Stimulated activated CD4-positive, alpha-beta T cell treated with anti-CD3 and anti-CD28 coated beads, Interleukin-4, amount 100 ng/mL, for 24 hours (primary cell): ENCODE results near the gene FLAD1.

Source experiments
- DNase-seq: peaks from one replicate; pipeline ENCODE4 v3.0.0-alpha.2; 2020

Gene FLAD1

DNA sequence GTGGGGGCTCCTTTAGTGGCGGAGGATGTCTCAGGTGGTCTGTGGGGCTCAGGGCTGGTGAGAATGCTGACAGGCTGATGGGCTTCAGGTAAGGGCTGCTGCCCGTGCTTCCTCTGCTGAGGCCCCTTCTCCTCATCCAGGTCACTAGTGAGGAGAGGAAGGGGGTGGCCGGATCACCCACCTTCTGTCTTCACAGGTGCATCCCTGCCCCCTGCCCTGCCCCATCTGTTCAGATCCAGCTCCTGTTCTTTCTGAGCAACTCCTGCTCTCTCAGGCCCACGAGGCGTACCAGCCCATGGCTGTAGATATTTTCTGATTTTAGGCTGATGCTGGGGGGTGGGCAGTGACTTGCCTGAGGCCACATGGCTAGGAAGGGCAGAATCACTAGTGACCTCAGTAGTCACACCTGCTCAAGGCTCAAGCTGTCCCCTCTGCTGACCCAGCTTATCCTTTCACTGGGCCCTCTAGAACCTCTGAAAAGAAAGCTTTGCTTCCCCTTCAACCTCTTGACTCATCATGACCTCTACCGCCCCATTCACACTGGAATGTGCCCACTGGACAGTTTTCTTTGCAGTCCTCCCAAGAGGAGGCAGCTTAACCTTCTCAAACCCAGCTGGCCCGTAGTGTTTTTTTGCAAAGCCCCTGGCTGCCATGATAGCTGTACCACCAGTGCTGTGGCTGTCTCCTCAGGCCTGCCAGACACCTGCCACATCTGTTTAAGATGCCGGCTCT is 35.6 kb downstream of the FLAD1 start:
- no peak for DNase-seq

GRCh38 chr1:155019377-155020245 is 36.5 kb downstream of the FLAD1 start:
- no peak for DNase-seq

- no peak for DNase-seq
Measured at GRCh38 chr1:155022136-155022926, 39.2 kb downstream of the FLAD1 start.

DNA sequence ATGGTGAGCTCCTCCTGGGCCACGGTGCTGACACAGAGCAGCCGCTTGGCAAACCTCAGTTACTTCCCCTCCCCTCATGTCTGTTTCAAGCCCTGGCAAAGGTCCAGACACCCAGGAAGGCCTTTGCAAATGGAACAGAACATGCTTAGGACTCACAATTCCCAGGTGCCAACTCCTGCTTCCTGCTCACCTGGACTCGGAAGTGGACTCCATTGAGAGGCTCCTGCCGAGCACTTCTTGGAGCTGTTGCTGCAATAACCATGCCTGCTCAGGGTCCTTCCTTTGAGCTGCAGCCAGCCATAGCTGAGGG is 39.7 kb downstream of the FLAD1 start:
- no peak for DNase-seq

DNA sequence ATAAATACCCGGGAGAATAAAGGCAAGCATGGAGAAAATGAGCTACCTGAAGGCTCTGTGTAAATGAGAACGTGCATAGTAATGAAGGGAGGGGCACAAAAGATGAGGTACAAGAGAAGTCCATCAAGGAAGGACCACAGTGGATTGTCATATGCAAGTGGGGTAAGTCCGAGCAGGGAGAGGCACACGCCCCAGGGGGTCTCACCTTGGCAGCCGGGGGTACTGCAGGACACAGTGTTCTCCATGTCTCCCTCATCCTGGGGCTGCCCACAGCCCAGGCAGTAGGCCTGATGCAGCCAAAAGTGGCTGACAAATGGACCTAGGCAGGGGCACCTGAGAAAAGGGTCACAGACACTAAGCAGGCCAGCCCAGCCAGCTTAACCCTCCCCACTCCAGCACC is 40.5 kb downstream of the FLAD1 start:
- DNase-seq = no peak

DNA sequence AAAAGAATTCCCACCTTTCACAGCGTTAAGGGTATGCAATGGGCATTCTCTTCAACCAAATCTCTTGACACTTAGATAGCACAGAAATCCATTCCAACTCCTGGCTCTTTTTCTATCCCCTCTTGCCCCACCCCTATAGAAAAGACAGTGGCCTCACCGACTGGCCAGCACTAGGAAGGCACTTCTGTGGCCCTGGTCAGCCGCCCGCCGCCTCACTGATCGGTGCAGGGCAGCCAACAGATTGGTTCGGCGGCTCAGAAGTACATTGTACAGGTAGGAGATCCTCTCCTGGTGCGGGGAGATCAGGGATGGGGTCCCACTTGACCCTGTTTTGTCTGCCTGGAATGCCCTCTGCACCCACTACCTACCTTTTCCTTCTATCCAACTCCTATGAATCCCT is 41.2 kb downstream of the FLAD1 start:
- no peak for DNase-seq

- DNase-seq = no peak
Measured at GRCh38 chr1:155026154-155026553, 43.0 kb downstream of the FLAD1 start.

- DNase-seq = no peak
Measured at GRCh38 chr1:155026588-155026987, 43.4 kb downstream of the FLAD1 start.

GRCh38 chr1:155029513-155030242 is 46.5 kb downstream of the FLAD1 start:
- no peak for DNase-seq

DNA sequence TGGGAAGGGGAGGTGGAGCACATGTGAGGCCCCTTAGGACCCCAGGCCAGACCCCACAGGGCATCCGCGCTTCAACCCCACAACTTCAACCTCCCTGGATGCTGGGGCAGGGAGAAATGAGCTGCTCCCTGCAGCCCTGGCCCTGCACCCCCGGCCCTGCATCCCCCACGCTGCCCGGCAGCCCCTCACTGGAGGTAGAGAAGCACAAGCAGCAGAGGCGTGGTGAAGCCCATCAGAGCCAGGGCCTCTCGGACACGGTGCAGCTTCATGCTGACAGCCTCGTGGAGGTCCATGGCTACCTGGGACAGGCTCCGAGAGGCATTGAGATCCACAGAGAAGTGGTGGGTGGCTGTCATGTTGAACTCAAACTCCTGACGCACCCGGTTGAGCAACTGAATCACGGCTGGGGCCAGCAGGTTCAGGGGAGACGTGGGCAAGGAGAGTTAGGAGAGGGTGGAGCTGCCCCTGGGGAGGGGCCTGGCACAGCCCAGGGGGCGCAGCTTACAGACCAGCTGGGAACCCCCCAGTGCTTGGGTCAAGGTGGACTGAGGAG is 47.2 kb downstream of the FLAD1 start:
- DNase-seq = no peak

- DNase-seq = no peak
Measured at GRCh38 chr1:155030899-155031298, 47.8 kb downstream of the FLAD1 start.

- no peak for DNase-seq
Measured at GRCh38 chr1:155032886-155033285, 49.7 kb downstream of the FLAD1 start.

DNA sequence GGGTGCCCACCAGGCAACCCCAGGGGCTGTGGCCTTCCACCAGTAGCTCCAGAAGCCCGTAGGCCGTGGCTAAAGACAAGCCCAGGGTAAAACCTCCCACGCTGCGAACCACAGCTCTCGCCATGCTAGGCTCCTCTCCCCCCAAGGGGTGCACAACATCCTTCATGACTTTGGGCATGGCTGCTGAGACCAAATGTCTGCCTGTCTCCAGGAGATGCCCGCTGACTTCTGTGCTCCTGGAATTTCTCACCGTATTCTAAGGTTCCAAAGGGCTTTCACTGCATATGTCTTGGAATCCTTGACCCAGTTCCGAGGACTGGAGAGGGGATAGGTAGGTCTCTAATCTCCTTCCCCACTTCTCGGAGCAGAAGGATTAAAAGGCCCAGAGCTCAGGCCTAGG is 50.4 kb downstream of the FLAD1 start, which contains the start of the genes DCST1 and DCST2:
Gene DCST1, plus strand, starts transcription at position 301 of the 400 bp plus-strand sequence. CDS start 213 bp downstream, outside the sequence.
Gene DCST2, minus strand, starts transcription at position 258 of the 400 bp plus-strand sequence. Its CDS starts 80 bp downstream, at position 178.
- DNase-seq = no peak

- DNase-seq = no peak
Measured at GRCh38 chr1:155034318-155035208, 51.4 kb downstream of the FLAD1 start.

DNA sequence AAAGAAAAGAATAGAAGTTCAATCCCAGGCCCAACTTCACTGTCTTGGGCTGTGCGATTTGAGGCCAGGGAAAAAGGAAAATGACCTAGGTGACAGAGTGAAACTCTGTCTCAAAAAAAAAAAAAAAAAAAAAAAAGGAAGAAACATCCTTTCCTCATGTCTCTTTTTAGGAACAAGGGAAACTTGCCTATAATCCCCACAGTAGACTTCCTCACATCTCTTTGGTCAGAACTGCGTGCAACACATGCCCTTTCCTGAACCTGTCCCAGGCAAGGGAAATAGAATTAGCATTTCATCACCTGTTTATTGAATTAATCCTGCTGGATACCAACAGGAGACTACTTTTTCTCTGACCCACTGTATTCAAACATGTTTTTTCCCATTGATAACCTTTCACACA is 52.8 kb downstream of the FLAD1 start:
- DNase-seq = no peak

- DNase-seq = no peak
Measured at GRCh38 chr1:155037043-155037442, 53.9 kb downstream of the FLAD1 start.

DNA sequence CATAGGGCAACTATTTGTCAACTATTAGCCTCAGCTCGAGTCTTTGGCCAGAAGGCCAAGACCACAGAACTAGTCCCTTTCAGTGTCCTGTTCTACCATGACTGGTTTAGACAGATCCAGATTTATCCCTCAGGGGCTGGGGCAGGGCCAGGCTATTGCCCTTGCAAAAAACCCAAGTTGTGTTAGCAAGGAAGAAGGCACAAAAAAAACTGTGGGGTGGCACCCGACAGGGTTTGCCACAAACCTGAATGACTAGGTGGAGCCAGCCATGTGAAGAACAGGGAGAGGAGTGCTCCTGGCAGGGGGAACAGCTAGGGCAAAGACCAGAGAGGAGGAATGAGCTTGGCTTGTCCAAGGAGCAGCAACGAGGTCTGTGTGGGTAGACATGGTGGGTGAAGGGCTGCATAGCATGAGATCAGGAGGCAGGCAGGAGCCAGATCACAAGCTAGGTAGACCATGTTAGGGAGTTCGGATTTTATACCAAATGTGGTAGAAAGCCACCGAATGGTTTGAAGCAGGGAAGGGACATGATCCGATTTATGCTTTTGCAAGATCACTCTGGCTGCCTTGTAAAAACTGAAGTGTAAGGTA is 54.8 kb downstream of the FLAD1 start:
- DNase-seq = no peak

DNA sequence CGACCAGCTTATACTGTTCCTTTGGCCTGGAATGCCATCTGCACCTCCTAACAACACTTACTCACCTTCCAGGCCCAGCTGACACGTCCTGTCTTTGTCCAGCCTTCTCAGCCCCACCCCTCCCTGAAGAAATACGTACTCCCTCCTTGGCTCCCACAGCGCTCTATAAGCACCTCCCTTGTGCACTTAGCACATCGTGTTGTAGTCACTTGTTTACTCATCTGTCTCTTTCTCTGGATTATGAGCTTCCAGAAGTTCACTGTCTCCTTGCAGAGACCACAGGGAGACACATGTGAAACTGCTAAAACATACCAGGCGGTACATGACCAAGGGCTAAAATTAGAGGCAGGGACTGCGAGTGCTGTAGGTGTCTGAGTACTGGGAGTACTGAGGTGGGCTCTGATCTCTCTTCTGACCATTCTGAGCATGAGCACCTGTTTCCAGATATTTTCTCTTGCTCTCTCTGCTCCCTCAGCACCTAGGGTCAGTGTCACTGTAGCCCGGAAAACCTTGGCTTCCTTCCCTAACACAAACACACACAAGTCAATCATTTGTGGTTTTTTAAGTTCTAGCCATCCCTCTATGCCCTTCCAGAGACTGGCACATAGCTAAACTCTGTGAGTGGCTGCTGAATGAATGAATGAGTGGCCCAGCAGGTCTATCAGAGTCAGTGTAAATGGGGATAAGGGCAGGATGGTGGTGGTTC is 55.6 kb downstream of the FLAD1 start:
- no peak for DNase-seq

DNA sequence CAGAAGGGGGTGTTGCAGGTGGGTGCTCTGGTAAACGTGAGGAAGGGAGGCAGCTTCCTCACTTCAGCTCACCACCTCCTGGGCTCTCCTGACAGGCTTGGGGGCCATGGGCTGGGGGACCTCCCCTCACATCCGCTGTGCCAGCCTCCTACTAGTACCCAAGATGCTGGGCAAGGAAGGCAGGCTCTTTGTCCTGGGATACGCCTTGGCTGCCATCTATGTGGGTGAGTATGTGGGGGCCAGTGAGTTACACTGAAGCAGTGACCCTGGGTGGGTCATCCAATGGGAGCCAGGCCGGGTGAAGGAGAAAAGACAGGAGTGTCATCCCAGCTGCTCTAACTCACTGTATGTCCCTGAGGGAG is 56.1 kb downstream of the FLAD1 start:
- DNase-seq = no peak
